ENCODE data around the gene UACA. TPM values are rescaled to one million over a fixed set of nuclear protein-coding genes. Genes with fewer than 3 reads are reported as not detected.

The UACA gene
- total RNA-seq, 4 donors from 2014 or later = 36.1 to 158 (median 47.3) TPM

- DNase-seq (ENCODE audit: low spot score) (no peak), ATAC-seq (ENCODE audit: low FRiP score) (no peak)
- TF ChIP-seq, protein P1, sequence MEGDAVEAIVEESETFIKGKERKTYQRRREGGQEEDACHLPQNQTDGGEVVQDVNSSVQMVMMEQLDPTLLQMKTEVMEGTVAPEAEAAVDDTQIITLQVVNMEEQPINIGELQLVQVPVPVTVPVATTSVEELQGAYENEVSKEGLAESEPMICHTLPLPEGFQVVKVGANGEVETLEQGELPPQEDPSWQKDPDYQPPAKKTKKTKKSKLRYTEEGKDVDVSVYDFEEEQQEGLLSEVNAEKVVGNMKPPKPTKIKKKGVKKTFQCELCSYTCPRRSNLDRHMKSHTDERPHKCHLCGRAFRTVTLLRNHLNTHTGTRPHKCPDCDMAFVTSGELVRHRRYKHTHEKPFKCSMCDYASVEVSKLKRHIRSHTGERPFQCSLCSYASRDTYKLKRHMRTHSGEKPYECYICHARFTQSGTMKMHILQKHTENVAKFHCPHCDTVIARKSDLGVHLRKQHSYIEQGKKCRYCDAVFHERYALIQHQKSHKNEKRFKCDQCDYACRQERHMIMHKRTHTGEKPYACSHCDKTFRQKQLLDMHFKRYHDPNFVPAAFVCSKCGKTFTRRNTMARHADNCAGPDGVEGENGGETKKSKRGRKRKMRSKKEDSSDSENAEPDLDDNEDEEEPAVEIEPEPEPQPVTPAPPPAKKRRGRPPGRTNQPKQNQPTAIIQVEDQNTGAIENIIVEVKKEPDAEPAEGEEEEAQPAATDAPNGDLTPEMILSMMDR (IDR thresholded peaks at IDR 0.05) = no peak
Measured at GRCh38 chr15:70783041-70783440, 19.7 kb upstream of the UACA start.

GRCh38 chr15:70781236-70781635 lies 17.9 kb upstream of the UACA start:
- DNase-seq (ENCODE audit: low spot score) (no peak), ATAC-seq (ENCODE audit: low FRiP score) (no peak)
- TF ChIP-seq, protein P1 (IDR thresholded peaks at IDR 0.05) = no peak

DNA sequence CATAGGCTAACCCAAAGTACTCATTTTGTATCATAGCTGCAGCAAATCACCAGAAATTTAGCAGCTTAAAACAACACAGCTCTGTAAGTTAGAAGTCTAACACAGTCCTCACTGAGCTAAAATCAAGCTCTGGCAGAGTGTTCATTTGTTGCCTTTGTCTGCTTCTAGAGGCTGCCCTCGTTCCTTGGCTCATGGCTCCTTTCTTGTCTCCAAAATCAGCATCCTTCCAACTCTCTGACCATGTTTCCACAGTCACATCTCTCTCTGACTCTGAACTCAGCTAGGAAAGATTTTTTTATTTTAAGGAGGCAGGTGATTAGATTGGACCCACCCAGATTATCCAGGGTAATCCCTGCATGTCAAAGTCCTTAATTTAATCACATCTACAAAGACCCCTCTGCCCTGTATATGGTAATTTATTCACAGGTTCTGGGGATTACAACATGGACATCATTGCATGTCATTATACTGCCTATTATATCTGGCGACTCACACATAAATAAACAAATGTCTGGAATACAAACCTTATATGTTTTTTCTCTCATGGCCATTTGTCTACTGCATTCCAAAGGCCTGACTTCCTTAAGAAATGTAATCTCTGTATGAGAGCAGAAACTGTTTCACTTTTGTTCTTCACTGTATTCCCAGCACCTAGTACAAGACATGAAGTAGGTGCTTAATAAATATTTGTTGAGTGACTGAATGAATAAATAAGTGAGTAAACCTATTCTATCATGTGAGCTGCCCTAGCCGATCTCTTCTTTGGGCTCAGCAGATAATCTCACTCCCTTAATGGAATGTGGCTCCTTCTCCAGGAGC lies 15.1 kb upstream of the UACA start:
- ATAC-seq (ENCODE audit: low FRiP score) (peak; percentile 47), DNase-seq (ENCODE audit: low spot score) (no peak)
- TF ChIP-seq, protein P1 (IDR thresholded peaks at IDR 0.05) = no peak

DNA sequence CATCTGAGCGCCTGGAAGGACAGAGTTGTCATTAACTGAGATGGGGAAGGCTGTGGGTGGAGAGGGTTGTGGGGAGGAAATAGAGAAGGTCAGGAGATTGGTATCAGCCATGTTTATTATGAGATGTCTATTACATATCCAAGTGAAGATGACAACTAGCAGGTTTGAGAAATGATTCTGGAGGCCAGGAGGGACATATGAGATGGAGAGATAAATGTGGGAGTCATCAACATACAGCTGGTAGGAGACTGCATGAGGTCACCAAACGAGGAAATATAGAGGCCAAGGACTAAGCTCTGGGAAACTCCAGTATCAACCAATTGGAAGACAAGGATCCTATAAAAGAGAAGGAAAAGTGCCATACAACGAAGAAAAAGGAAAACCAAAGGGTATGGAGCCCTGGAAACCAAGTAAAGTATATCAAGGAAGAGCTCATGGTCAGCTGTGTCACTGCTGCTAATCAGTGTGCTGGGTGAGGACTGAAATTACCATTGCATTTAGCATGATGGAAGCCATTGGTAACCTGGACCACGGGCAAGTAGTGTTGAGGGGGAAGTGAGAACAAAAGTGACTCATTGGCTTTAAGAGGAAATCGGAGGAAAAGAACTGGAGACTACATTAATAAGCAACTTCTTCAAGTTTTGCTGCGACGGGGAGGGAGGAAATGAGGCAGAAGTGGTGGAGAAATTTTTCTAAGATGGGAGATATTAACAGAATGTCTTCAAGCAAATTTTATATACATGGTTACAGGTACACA lies 14.0 kb upstream of the UACA start:
- no peak for DNase-seq (ENCODE audit: low spot score)
- no peak for ATAC-seq (ENCODE audit: low FRiP score)
- TF ChIP-seq, protein P1 (IDR thresholded peaks at IDR 0.05) = no peak

- ATAC-seq (ENCODE audit: low FRiP score) = peak; percentile 61
Measured at GRCh38 chr15:70775160-70775559, 11.8 kb upstream of the UACA start.

GRCh38 chr15:70772402-70772801 lies 9.0 kb upstream of the UACA start:
- TF ChIP-seq, protein P1 (IDR thresholded peaks at IDR 0.05) = no peak
- ATAC-seq (ENCODE audit: low FRiP score) = no peak
- no peak for DNase-seq (ENCODE audit: low spot score)

More at GRCh38 chr15:70775160-70775559, 11.8 kb upstream of the UACA start:
- DNase-seq (ENCODE audit: low spot score) = no peak
- TF ChIP-seq, protein P1 (IDR thresholded peaks at IDR 0.05) = no peak
